Esophagus squamous epithelium (tissue), 4 donors: ENCODE data around the gene PHACTR3.

Experiments
- POLR2A ChIP-seq, 4 donors: fragments of 450-650 bp; IDR thresholded peaks; one replicate each; pipeline ENCODE4 v1.6.1; 2017; ENCODE audit warnings: antibody characterized with exemption in 4 of 4, mild to moderate bottlenecking in 4 of 4, moderate library complexity in 3 of 4
- TF ChIP-seq, protein P1 (sequence below), 6 experiments: fragments of 450-650 bp in 4 of 6; fragments of 200-600 bp in 2 of 6; sonication (generic) in 2 of 6; IDR thresholded peaks; one replicate each; pipeline ENCODE4 v1.5.1; 2016 to 2019; ENCODE audit warnings: antibody characterized with exemption in 6 of 6, mild to moderate bottlenecking in 4 of 6, moderate library complexity in 4 of 6

DNA sequence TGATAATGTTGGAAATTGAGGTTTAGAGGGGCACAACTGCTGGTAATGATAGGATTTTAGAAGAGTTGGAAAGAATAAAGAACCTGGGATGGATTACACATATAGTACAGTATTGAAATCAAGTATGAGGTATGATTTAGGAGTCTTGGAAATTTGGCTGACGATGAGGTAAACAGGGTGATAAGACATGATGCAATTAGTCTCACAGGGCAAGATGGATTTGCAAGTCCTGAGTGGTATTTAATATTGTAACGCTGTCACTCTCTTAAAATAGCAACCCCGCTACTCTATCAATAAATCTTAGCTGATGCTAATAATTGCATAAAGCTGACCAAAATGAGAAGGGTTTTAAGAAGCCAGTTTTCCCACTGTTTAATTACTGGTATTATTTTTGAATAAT, 258.7 kb downstream of the PHACTR3 start:
- TF ChIP-seq, protein P1, sequence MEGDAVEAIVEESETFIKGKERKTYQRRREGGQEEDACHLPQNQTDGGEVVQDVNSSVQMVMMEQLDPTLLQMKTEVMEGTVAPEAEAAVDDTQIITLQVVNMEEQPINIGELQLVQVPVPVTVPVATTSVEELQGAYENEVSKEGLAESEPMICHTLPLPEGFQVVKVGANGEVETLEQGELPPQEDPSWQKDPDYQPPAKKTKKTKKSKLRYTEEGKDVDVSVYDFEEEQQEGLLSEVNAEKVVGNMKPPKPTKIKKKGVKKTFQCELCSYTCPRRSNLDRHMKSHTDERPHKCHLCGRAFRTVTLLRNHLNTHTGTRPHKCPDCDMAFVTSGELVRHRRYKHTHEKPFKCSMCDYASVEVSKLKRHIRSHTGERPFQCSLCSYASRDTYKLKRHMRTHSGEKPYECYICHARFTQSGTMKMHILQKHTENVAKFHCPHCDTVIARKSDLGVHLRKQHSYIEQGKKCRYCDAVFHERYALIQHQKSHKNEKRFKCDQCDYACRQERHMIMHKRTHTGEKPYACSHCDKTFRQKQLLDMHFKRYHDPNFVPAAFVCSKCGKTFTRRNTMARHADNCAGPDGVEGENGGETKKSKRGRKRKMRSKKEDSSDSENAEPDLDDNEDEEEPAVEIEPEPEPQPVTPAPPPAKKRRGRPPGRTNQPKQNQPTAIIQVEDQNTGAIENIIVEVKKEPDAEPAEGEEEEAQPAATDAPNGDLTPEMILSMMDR (IDR thresholded peaks at IDR 0.05) = no peak
- TF ChIP-seq POLR2A (IDR thresholded peaks at IDR 0.05) = no peak
